Amniotic epithelial cell (primary cell): ENCODE measurements around the gene USP32.
"Not testable (repeated sequence)": the region's sequence is repeated elsewhere in the genome, so short reads cannot be mapped to it uniquely, and the experiment has no call there.

ENCODE experiments used
- DNase-seq: peaks from one replicate; pipeline ENCODE4 v3.0.0-alpha.2; 2010; ENCODE audit warnings: low read depth

USP32 gene

DNA sequence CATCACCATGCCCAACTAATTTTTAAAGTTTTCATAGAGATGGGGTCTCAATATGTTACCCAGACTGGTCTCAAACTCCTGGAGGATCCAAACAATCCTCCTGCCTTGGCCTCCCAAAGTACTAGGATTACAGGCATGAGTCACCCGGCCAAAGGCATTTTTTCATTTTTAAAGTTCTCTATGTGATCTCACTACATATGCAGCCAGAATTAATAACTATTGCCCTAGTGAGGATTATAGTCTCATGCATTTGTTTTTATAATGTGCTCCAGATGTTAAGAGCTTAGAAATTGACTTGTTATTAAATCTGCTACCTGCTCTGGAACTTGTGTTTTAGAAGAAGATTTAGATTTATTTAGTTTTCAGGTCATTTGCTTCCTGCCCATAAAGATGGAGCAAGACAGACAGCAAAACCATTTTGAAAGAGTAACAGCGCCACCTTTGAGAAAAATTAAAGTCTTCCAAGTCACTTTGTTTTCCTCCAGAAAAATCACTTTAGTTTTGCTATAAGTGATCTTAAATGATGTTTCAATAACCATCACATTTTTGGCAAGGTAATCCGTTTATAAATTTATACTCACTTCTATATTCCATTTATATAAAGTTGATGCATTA, 162.6 kb downstream of the USP32 start:
- DNase-seq = peak; percentile 22

DNA sequence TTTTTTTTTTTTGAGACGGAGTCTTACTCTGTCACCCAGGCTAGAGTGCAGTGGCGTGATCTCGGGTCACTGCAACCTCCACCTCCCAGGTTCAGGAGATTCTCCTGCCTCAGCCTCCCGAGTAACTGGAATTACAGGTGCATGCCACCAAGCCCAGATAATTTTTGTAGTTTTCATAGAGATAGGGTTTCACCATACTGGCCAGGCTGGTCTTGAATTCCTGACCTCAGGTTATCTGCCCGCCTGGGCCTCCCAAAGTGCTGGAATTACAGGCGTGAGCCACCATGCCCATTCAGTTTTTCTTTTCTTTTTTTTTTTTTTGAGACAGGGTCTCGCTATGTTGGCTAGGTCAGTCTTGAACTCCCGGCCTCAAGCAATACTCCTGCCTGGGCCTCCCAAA, 164.7 kb downstream of the USP32 start:
- not testable (repeated sequence) for DNase-seq

DNA sequence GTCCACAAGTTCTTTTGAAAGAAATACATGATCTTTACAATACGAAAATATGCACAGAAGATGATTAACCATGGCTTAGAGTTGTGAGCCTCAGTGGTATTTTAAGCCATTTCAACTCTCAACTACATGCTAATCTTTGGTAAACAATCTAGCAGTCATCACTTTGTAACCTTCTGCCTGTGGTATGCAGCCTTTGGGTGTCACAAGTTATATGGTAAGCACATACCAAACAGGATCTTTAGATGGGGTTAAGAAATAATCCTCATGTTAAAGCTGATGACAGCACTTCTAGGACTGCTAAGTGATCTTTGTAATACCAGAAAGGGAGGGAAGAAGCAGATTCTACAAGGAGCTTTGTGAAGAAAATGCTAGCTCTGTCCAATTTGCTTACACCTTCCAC, 167.9 kb downstream of the USP32 start:
- peak; percentile 63 for DNase-seq

DNA sequence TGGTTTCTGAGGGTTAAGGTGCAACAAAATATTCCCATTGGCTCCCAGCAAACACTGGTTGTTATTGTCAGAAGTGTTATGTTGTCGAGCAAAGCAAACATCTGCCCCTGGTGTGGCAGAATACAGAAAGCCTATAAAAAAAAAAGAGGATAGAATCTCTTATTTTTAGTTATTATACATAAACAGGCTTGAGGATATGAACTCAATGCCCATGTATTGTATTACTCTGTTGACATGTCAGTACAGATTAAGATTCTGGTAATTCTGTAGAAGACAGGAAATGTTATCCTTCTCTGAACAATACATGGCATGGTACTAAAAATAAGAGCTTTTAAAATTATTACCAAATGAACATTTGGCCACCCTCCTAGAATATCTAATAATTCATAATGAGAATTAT, 168.5 kb downstream of the USP32 start:
- DNase-seq = no peak

DNA sequence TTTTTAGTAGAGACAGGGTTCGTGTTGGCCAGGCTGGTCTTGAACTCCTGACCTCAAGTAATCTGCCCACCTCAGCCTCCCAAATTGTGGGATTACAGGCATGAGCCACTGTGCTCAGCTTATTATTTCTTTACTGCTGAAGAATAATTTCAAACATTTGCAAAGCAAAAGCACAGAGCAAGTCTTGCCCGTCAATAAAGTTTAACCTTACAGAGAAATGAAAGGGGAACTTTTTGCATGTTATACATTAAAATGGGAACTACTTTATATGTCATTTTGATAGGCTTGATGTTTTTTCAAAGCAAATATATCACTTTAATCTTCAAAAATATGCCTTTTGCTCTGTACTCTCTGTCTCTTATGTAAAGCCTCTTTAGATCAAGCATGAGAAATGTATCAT, 173.2 kb downstream of the USP32 start:
- not testable (repeated sequence) for DNase-seq

DNA sequence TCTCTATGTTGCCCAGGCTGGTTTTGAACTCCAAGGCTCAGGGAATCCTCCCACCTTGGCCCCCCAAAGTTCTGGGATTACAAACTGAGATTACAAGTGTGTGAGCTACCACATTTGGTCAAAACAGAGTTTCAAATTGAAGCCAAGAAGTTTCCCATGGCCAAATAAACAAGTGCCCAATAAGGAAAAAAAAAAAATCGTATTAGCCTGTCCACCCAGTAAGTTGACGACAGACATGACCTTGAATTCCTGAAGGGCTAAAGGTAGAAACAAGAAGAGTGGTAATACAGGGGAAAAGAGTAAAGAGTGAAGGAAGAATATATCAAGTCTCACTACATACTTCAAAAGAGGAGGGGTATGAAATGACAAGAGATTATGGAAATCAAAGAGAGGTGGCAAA, 176.0 kb downstream of the USP32 start:
- DNase-seq = not testable (repeated sequence)

DNA sequence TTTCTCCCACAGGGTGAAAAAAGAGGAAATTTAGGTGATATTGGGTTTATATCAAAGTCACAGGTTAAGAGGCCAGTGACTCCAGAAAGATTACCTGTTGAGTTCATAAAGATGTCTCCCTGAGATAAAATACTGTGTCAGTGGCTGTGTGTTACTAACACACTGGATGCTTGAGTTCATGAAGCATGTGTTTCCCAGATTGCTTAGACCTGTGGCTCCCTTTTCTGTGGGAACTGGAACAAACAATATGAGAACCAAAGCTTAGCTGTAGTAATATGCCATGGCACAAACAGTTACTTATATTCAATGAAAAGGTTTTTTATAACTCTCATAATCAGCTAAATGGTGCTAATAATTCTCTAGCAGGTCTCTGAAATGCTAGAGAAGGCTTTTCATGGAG, 180.7 kb downstream of the USP32 start:
- DNase-seq = not testable (repeated sequence)

DNA sequence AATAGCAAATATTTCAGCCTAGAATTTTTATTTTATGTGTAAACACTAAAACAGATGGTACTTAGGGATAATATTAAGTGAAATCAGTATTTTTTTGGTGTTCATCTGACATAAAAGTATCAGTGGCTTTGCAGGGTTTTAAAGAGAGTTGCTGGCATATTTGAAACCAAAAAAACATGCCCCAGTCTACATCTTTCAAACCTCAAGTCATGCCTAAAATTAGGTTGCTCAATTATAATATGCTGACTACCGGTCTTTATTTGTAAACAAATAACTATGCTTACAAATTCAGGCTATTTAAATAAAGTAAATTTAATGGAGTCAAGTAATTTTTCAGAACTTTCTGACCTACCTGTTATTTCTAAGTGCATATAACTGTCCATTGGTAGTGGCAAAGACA, 183.6 kb downstream of the USP32 start:
- not testable (repeated sequence) for DNase-seq

DNA sequence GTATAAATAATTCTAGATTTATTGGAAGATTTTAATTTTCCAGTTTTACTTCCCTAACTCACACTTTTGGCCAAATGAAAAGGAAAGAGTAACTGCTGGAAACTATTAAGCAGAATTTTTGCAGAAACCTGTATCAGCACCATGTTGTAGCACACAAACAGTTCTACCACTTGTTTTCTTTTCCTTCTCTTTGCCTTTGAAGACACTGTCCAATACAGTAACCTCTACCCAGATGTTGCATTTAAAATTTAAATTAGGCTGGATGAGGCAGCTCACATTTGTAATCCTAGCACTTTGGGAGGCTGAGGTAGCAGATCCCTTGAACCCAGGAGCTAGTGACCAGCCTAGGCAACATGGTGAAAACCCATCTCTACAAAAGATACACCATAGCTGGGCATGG, 186.2 kb downstream of the USP32 start:
- DNase-seq = not testable (repeated sequence)

DNA sequence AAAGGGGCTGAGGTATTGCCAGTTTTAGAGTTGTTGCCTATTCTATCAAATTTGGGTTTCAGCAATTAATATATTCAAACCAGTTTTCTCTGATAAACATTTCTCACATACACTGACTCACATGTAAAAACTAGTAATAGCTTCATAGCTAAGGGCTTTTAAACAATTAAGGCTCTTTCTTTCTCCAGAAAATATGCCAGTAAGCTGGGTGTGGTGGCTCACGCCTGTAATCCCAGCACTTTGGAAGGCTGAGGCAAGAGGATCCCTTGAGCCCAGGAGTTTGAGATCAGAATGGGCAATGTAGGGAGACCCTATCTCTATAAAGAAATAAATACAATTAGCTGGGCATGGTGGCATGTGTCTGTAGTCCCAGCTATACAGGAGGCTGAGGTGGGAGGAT, 193.3 kb downstream of the USP32 start:
- DNase-seq = not testable (repeated sequence)

DNA sequence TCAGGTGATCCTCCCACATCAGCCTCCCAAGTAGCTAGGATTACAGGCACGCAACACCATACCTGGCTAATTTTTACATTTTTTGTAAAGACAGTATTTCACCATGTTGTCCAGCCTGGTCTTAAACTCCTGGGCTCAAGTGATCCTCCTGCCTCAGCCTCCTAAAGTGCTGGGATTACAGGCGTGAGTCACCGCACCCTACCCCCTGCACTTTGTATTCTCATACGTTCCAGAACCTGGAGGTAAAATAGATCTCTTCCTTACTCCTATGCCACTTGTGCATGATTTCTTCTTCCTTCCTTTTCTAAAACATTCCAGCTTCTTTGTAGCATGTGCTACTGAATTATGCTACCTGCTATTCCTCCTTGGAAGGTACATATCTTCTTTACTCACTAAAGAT, 197.8 kb downstream of the USP32 start:
- not testable (repeated sequence) for DNase-seq

DNA sequence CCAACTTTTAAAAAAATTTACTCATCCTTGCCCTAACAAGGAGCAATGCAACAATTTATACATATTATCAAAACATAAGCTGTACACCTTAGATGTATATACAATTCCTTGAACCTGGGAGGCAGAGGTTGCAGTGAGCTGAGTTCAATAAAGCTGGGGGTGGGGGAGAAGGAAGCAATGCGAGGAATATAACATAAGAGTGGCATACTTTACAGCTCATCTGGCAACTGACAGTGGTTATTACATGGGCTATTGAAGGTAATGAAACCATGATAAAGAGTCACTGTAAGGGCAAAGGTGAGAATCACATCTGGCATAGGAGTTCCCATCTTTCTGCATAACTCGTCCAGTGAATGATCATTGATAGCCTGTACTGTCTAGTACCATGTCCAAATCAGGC, 198.5 kb downstream of the USP32 start:
- DNase-seq = no peak

DNA sequence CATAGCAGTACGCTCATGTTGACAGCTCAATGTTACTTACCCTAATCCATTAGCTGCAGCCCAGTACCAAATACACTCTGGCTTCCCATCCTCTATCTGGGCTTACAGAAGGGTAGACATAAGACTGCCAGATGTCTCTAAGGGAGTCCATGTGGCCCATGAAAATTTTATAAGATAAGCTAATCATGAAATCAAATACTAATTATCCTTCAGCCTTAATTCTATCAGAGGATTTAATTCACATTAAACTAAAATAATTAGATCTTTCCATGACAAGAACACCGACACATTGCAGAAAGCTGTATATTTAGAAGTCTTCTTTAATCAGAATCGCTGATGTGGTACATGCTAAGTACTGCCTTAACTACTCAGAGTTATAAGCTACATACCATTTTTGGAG, 198.9 kb downstream of the USP32 start:
- not testable (repeated sequence) for DNase-seq

DNA sequence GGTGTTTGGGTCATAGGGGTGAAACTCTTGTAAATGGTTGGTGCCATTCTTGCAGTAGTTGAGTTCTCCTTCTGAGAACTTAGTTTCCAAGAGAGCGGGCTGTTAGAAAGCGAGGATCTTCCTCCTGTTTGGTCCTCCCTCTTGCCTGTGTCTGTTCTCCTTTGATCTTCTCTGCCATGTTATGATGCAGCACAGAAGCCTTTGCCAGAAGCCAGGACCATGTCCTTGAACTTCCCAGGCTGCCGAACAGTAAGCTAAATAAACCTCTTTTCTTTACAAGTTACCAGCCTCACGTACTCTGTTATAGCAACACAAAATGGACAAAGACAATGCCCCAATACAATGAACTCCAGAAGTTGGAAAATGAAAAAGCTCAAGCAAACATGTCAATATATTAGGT, 201.9 kb downstream of the USP32 start:
- DNase-seq = not testable (repeated sequence)

DNA sequence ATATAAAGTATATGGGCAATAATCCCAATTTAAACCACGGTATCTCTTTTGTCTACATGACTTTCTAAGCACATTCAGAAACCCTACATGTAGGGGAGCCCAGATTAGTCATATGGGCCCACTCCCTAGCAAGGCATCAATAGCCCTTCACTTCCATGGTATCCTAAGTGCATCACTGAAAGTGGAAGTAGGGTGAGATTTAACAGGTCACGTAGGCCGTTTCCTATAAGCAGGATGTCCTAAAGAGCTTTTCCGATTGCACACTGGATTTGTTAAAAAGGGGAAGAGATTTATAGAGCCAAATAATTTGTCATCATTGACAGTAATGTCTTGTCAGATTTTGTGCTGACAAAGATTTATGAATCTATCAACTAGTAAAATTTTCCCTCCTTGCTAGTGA, 203.2 kb downstream of the USP32 start:
- no peak for DNase-seq

DNA sequence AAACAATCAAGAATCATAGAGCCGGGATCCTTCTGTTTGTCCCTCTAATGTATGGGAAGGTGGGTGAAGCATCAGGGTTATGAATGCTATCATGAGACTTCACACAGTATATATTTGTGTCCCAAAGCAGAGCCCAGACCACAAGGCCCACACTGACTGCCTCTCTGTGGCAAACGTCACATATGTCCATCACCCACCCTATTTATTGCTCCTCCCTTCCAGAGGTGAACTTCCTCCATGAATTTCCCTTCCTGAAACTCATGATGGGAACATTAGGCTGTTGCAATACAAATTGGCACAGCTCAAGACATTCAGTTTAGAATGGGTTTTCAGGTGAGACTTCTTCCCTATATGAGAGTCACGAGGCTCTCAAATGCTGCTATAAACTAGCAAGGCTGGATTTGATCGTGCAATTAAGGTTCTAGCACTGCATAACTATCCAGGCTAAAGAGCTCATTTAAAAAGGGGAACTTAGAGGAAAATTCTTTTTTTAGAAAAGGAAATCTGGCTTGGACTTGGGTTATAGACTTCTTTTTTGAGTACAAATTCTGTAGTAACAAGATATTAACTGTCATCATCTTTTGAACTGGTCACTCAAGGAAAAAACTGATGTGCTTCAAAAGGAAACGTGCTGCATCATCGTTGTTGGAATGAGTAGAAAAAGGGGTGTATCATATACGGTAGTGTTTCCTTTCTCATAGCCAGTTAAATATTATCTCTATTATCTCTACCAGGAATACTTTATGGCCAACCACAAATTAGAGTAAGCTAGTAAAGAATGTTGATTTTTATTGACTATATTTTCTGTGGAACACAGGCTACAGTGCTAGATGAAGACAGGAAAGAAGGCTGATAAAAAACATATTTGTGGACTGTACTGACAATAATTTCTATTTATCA, 204.8 kb downstream of the USP32 start:
- peak; percentile 87 for DNase-seq

DNA sequence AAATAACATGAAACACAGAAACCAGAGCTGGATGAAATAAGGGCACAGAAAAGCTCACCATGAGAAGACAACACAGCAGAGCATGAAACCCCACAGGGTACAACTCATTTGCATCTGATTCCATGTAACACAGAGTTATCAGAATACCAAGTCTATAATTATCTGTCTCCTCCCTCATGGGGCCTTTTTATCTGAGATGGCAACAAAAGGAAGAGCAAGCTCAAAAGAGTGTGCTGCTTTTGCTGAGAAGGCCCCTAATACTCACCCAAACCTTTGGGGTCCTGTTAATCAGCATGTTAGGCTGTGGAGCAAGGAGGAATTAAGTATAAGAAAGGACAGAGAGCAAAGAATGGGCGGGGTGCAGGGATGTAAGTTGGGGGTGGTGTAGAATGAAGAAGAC, 205.6 kb downstream of the USP32 start:
- DNase-seq = not testable (repeated sequence)

DNA sequence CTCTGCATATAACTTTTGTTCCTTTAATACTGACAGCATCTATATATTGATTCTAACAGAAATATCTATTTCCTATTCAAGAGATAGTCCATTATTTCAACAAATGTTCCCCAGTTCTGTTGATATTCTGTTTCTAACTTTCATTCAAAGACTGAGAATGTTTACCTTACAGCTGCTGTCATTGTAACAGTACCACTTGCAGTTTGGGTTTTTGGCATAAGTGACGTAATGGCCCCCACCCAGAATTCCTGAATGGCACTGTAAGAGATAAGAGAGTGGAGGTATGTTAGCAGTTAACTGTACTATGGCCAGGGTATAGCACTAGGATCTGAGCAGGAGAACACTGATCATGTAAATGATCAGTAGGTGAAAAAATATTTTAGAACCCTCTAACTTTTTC, 211.6 kb downstream of the USP32 start:
- not testable (repeated sequence) for DNase-seq

DNA sequence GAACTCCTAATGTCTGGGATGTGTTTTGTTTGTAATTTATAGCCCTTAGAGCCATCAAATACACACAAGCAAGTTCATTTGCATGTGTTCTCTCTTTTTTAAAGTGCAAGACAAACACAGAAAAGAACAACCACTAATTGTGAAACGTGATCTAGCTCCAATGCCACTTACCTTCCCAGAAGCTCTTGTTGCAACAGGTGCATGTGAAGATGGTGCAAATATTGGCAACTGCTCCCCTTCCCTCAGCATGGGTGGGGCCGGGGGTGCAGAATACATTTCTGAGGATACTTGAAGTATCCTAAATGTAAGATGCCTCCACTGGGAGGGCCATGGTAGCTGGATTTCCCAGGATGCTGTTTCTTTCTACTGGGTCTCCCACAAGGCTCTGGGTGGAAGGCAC, 213.8 kb downstream of the USP32 start:
- DNase-seq = not testable (repeated sequence)

DNA sequence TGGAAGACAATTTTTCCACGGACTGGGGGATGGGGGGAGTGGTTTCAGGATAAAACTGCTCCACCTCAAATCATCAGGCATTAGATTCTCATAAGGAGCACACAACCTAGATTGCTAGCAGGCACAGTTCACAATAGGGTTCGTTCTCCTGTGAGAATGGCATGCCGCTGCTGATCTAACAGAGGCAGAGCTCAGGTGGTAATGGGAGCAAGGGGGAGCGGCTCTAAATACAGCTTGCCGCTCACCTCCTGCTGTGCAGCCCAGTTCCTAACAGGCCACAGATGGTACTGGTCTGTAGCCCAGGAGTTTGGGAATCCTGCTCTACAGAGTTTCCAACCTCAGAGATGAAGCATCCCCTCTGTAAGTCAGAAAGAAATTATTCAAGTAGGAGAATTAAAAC, 215.2 kb downstream of the USP32 start:
- not testable (repeated sequence) for DNase-seq

DNA sequence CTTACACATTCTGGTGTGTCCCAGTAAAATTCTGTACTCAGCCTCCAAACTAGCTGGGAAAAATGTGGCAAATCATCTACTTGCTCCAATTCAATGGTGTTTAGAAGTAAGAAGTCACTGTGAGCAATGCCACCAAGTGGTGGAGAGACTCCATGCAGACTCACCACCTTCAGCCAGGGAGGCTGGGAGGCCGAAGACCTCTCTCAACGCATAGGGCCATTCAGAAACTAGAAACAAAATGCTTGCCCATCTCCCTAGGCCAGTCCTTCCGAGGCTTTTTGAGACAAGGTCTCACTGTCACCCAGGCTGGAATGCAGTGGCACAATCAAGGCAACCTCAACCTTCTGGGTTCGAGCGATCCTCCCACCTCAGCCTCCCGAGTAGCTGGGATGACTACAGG, 217.2 kb downstream of the USP32 start:
- not testable (repeated sequence) for DNase-seq

DNA sequence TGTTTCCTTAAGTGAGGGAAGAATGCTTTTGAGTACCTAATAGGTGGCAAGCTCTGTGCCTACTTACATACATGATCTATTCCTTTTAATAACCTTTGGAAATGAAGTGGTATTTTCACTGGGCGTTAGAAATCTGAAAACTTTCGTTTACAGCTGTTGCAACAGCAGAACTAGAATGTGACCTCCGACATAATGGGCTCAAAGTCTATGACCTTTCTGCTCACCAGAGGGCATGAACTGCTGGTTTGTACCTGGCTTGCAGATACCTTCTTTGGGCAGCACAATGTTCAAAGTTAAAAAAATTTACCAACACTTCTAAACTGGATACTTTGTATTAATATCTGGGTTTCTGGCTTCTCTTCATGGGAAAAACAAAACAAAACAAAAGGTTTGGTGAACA, 217.9 kb downstream of the USP32 start:
- no peak for DNase-seq

DNA sequence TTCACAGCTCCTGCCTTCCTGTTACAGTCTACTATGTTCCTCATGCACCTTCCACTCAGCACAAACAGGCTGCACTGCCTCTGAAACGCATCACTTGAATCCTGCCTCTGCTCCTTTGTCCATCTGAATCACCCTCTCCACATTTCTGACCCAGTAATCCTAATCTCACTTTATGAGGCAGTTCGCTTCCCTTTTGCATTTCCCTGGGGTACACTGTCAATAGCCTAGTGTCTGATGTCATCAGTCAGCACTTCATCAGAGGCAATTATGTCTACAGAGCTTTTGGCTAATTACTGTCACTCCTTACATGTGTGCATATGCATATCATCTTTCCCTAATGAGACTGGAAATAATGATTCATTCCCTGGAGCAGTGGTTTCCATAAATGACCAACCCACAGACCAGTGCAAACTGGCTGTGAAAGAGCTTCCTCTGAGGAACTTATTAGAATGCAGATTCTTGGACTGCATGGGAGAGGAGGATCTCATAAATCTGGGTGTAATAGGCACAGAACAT, 218.6 kb downstream of the USP32 start:
- peak; percentile 30 for DNase-seq
